GM18511 (cell line): ENCODE data around the gene NPNT.

Experiments used
- ATAC-seq: cut with Tn5 transposase; IDR thresholded peaks from one replicate; pipeline ENCODE4 v1.9.1; 2021; ENCODE audit warnings: mild to moderate bottlenecking, moderate library complexity; ENCODE audit not compliant: unreplicated experiment

Gene NPNT

GRCh38 chr4:105969575-105969974 lies 74.3 kb downstream of the NPNT start:
- no peak for ATAC-seq

GRCh38 chr4:105970371-105970770 lies 75.1 kb downstream of the NPNT start:
- ATAC-seq: no peak

DNA sequence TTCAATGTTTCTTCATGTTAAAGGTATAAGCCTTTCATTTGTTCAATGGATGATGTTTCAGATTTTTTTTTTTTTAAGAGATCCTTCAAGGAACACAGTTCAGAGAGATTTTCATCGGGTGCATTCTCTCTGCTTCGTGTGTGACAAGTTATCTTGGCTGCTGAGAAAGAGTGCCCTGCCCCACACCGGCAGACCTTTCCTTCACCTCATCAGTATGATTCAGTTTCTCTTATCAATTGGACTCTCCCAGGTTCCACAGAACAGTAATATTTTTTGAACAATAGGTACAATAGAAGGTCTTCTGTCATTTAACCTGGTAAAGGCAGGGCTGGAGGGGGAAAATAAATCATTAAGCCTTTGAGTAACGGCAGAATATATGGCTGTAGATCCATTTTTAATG lies 75.8 kb downstream of the NPNT start:
- ATAC-seq: no peak

DNA sequence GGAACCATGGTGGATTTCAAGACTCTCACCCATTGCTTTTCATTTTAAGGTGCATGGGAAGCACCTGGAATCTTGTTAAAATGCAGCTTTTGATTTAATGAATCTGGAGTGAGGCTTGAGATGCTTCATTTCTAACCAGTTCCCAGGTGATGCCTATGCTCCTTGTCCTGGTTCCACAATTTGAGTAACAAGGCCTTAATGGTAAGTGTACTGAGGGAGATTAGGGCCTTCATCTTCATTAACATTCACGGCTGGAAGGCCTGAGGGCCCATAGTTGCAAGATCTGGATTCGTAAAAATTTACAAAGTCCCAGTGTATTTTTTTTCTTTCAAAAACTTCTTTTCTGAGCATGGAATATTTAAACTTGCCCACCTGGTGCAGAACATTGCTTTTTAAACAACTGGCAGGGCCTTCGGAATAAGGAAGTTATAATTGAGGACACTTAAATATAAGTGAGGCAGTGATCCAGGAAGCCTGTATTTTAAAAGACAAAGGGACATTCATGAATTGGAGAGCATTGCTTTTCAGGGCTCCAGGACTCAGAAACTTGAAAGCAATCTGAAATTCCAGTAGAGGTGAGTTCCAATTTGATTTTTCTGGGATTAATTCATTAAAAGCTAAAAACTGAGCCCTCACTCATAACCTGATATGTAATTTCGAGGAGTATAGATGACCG lies 77.8 kb downstream of the NPNT start:
- ATAC-seq: no peak

- no peak for ATAC-seq
These were observed 81.6 kb downstream of the NPNT start for GRCh38 chr4:105976915-105977314.

DNA sequence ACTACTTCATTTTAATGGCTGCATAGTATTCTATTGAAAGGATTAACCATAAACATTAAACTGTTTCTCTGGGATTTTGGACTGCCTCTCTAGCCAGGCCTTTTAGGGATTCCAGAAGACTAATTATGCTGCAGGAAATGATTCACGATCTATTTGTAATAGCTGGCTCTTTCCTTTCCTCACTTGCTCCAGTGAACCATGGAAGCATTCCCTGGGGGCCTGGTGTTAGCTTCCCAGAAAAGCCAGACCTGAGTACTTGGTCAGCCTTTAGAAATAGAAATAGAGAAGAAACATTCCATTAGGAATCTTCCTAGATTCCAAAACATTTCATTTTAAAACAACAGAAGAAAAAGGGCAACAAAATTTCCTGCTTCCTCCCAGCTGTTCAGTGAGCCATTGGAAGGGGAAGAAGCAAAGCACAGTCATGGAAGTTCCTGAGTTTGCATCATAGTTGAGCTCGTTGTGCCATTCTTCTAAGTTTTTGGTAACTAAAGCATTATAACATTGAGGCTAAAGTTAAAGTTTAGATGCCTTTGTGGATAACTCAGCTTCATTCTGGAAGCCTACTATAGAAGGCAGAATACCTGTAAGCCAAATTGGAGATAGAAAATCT lies 83.5 kb downstream of the NPNT start:
- no peak for ATAC-seq

GRCh38 chr4:105979506-105979905 lies 84.2 kb downstream of the NPNT start:
- no peak for ATAC-seq

GRCh38 chr4:105988671-105989070 lies 93.4 kb downstream of the NPNT start:
- ATAC-seq: no peak

DNA sequence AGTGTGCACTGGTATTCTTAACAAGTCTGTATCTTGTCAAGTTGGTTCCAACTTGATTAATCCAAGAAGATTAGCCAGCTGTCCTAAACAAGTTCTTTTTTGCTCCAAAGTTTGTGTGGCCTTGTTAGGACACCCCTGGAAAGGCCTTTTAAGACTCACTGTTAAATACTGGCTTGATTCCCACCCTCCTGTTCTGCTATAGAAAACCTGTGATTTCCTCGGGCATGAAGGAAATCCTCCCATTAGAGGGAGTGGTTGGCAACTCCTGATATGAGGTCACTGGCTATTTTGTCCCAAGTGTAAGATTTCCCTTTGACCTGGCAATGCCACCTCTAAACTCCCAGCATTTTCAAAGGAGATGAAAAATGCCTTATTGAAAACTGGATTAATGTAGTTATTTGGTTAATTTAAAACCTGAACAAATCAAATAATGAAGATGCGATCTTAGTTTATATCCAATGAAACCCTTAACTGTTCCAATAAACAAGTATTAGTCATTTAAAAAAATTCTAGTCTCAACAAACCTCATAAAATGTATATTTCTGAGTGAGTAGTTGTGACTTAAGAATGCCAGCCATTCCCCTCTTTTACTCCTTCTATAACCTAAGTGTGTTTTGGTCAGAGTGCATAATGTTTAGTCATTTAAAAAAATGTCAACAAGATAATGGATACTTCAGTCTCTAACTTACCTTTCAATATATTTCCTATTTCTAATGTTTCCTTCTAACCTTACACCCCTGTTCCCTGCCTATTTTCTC lies 94.4 kb downstream of the NPNT start:
- no peak for ATAC-seq

DNA sequence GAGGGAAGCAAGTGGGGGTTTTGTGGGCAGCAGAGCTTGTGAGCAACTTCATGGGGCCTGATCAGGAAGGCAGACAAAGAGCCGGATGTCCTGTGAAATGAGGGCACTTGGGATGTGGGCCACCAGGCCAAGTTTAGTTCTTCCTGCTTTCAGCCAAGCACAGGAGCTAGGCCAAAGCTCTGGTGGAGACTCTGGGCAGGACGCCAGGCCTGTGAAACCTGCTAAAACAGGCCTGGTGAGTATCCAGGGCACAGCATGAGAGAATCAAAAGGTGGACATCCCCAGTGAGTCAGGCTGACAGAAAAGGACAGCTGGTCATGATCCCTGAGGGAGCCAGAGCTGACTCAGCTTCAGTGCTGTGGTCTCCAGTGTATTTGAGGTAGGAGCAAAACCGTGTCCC lies 95.7 kb downstream of the NPNT start:
- no peak for ATAC-seq

DNA sequence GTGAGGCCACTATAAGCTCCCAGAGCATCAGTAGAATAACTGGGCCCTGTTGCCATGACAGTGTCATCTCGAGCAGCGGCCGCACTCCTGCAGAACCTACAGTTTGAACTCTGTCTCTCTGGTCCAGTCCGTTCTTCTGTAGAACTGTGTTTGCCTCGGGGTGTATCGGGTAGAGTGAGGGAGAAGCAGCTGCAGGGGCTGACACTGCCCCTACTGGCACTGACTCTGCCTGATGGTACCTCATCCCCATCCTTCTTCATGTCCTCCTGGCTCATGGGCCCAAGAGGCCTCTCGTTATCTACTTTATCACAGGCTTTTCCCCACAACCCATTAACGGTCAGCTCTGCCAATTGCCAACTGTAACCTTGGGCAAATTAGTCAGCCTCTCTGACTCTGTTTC lies 96.5 kb downstream of the NPNT start:
- ATAC-seq: no peak

DNA sequence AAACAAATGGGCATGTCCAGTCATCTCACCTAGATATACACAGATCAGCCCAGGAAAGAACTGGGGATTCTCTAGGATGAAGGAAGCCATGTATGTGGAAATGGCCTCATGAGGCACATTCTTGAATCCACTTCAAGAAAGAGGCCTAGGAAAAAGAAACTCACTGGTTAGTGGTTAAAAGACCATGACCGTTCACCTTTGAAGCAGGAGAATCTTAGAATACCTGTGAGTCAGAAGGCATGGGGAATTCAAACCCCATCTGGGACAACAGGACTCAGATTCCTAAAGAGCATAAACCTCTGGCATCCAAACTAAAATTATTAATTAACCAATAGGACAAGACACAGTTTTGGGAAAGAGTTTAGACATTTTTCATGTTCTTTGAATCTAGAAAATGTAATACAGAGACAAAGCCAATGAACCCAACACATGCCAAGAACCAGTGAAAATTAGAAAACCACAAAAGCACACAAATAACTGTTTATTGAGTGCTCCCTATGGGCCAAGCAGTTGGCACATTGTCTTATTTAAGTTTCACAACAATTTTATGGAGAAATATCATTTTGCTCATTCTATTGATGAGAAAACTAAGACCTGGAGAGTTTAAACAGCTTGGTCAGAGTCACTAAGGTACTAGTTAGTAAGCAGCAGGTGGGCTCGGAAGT lies 97.5 kb downstream of the NPNT start:
- ATAC-seq: no peak

GRCh38 chr4:105994061-105994460 lies 98.8 kb downstream of the NPNT start:
- no peak for ATAC-seq

DNA sequence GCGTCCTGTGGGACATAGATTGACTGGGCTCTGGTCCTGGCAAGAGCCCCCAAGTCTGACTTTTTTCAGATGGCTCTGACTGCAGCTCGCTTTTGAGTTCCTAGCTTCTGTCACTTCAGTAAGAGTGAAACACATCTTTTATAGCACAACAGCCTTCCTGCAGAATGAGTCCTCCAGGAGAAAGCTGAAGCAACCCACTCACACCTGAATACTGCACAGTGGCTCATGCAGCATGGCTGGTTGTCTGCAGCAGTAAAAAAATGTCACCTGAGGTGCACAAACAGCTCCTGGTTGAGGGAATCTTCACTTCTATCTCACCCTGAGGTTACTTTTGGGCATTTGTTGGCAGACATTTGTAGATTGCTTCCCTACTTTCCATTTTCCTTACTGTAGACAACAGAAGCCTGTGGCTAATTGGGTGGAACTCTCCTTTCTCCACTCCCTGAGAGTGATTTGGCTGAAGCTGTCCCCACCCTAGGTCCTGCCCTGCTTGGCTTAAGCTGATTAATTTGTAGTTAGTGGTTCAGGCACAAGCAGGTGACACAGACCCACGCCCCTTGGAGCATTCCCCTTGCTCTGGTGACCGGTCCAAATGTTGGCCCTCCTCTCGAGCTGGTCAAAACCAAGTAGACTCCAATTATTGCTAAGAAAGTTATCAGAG lies 99.7 kb downstream of the NPNT start:
- no peak for ATAC-seq

- no peak for ATAC-seq
These were observed 101.6 kb downstream of the NPNT start for GRCh38 chr4:105996845-105997244.

GRCh38 chr4:105998171-105999063 lies 103.1 kb downstream of the NPNT start:
- no peak for ATAC-seq

- no peak for ATAC-seq
These were observed 107.7 kb downstream of the NPNT start for GRCh38 chr4:106002994-106003393.

GRCh38 chr4:106010761-106011160 lies 115.5 kb downstream of the NPNT start:
- ATAC-seq: no peak

GRCh38 chr4:106011387-106011786 lies 116.1 kb downstream of the NPNT start:
- no peak for ATAC-seq

DNA sequence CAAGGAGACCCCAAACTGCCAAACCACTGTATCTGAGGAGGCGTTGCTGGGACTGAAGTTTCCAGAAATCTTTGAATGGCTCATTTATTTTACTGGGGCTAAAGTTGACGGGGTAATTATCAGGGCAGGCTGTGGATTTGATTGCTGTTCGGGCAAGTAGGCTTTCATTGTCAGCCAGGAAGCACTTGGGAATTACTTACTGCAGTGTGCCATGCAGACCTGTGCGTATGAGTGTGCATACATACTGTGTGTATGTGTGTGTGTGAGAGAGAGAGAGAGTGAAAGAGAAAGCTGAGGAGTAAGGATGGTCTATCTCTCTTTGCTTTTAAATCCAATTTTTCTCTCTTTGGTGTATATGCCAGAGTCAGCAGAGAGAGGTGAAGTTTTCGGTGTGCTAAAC lies 122.7 kb downstream of the NPNT start:
- no peak for ATAC-seq
